Hippocampal formation (tissue), 2 donors: Measurements from ENCODE around the gene CCL4L2.
A peak's percentile ranks its signal among the peaks of the same experiment; 100 is the strongest.
"Not testable (repeated sequence)": the region's sequence is repeated elsewhere in the genome, so short reads cannot be mapped to it uniquely, and the experiment has no call there.

Experiments used
- DNase-seq, 2 donors: peaks; one replicate each; lab custom pipeline; 2025; lab: John Stamatoyannopoulos, UW

CCL4L2 gene

DNA sequence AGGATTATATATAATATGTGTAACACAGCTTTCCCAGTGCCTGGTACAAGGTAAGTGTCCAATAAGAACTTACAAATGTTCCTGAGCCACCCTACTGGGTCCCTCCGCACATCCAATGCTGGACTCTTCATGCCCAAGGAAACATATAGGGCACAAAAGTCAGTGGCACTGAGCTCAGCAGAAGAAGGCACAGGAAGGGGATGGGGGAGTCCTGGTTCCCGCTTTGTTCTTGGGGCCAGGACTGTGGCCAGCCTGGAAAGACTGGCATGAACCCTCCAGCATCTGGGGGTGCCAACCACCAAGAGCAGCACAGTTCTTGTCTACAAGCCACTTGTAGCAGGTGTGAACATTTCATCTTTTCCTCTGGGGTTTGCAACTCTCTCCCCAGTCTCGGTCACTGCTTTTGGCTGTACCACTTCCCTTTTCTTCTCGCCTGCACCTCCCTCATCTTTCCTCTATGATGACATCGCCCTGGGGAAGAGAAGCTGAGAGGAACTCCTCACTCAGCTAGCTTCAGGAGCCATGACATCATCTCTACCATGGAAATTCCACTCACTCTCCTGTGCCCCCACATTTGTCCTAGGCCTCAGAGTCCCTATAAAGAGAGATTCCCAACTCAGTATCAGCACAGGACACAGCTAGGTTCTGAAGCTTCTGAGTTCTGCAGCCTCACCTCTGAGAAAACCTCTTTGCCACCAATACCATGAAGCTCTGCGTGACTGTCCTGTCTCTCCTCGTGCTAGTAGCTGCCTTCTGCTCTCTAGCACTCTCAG is at the start of gene CCL4L2:
Gene CCL4L2 (plus strand): TSS at position 625 of the 773 bp plus-strand sequence.
- not testable (repeated sequence) for DNase-seq

DNA sequence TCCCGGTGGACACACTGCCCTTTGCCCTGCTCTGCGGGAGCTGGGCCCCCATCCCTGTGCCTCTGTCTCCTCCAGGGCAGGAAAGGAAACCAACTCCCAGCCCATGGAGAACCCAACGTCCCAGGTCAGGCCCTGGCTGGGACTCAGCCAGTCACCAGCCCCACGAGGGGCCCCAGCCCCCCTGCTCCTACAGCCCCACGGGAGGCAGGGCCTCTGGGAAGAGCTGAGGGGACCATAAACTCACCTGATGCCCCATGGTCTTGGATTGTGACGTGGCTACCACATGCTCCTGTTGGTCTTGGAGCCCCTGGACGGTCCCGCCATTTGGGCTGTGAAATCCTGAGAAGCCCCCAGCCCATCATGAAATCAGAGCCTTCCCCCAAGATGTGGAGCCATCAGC is 42.0 kb upstream of the CCL4L2 start:
- not testable (repeated sequence) for DNase-seq

DNA sequence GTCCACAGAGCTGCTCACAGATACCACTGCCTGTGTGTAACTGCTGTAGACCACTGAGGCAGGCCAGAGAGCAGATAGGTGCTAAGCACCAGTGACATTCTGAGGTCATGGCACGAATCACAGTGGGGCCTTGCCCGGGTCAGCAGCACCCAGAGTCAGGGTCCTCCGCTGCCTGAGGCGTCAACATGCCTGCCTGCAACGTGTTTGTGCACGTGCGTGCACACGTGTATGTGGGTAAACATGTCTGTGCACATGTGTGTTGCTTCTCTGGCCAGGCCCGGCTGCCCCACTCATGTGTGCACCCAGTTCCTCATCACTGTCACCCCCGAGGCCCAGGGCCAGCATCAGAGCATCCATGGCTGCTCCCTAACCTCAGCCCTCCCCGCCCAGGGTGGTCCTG is 34.3 kb upstream of the CCL4L2 start, which contains the start of gene TBC1D3B:
Gene TBC1D3B (minus strand): TSS at position 101 of the 400 bp plus-strand sequence. CDS start 1,586 bp downstream, outside the sequence.
- not testable (repeated sequence) for DNase-seq

DNA sequence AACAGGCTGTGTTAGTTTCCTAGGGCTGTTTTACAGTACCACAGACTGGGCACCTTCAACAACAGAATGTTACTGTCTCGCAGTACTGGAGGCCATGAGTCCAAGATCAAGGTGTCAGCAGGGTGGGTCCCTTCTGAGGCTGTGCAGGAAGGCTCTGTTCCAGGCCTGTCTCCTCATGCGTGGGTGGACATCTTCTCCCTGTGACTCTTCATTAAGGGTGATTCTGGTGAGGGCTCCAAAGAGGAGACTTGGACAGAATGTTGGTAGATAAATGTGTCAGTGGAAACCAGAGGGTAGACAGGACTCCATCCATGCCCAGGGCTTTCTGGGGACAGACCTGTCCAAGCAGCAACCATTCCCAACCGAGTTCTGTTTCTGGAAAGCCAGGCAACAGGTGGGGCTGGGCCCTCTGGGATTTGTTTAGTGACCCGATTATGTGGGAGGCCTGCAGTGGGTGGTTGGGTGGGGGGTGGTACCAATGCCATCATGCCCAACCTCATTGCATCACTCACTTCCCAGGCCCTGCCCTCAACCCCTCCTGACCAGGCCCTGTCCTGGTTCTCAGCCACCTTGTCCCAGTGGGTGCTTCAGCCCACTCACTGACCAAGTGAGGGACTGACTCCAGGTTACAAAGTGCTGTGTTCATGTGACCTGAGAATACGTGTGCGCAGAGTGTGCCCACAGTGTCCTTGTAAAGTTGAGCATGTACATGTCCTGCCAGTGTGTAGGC is 29.3 kb upstream of the CCL4L2 start:
- DNase-seq: not testable (repeated sequence)

DNA sequence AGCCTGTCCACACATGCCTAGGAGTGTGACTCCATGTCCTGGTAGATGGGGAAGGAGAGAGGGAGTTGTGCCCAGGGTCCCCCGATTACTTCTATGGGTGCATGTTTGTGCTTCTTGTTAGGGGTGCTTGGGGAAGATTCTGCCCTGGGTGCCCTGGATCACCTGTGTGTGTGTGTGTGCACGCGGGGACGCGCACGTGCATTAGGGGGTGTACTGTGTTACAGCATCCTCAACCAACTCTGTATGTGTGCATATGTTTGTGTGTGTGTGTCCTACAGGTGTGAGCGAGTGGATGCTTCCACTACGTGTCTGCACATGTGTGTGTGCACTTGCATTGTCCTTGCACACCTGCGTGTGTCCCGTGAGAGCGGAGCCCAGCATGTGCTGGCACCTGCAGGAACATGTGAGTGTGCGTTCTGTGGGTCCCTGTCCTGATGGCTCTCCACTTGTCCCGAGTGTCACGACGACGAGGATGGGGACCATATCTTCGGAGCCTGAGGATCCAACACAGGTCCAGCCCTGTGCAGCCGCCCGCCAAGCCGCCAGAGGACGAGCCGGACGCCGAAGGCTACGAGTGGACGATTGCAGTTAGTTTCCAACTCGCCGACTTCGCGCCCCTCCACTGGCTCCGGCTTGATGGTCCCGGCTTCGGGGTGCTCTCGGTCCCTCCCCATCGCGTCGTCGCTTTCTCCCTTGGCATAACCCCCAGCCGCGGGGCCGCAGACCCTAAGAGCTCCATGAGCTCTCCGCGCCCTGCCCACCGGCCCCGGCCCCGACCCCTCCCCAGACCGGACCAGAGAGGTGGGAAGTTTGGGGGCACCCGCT is 28.5 kb upstream of the CCL4L2 start:
- DNase-seq: no peak

DNA sequence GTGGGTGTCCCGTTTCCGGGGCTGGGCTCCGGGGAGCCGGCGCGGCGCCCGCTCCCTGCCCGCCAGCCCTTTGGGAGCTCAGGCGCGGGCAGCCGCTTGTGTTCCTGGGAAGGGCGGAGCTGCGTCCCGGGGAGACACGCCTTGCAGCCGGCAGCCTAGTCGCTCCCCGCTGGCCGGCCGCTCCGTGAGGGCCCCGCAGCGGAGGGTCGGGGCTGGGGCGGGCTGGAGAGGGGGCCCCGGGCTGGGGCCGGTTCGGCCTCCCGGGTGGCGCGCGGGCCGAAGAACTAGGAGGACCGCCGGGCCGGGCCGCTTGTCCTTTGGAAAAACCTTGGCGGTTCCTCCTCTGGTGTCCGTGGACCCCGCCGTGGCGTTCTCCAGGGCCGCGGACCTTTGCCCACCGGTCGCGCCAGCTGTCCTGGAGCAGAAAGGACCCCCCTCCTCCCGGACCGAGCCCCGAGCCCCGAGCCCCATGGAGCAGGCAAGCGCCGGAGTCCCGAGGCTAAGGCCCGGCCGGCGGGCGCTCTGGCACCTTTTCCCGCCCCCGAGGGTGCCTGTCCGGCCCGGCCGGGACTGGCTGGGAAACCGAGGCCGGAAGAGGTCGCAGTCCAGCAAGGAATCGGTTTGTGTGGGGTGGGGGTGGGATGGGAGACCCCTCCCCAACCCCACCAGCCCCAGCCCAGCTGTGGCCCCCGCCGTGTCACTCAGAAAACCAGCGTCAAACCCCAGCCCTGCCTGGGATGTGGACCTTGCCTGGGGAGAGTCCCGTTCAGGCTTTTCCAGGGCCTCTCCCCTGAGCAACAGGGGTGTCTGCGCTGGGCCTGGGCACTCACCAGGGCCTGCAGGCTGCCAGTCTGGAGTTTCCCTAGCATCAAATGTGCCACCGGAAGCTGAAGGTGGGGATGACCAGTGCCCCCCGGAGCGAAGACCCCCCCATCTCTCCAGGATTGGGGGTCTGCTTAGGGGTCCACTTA is 27.6 kb upstream of the CCL4L2 start:
- DNase-seq: peak in 1 of 2 donors; percentile 16

DNA sequence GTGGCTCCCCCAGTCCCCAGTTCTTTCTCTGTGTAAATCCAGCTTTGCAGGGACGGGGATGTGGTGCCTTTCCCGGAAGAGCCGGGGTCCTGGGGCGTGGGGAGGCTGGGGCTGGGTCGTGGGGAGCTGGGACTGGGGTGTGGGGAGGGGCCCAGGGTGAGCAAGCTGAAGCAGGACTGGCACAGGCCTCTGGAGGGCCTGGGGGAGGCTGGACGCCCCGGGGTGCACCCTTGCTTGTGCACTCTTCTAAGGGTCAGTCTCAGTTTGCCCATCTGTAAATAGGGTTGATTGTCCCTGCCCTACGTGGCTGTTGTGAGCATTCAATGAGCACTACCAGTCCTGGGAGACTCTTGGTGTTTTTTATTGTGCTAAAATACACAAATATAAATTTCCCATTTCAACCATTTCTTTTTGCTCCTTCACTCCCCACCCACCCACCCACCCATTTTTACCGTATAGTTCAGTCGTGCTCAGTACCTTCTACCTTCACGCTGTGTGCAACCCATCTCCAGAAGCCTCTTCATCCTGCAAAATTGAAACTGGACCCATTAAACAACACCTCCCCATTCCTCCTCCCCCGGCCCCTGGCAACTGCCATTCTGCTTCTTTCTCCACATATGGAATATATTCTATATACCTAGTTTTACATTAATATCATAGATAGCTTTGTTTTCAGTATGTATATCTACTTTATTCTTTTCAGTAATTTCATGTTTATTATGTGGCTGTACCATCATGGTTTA is 26.7 kb upstream of the CCL4L2 start:
- DNase-seq: no peak

DNA sequence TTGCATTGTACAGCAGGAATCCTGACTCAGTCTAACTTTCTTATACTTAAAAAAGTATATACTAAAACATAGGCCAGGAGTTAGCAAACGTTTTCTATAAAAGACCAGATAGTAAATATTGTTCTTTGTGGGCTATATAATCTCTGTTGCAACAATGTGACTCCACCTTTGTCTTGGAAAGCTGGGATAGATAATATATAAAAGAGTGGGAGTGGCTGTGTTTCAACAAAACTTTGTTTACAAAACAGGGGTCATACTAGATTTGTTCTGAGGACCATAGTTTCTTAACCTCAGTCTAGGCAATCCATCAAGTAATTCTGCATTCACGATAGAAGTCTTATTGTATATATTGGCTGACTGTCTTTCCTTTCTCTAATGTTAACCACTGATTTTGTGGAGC is 25.4 kb upstream of the CCL4L2 start:
- no peak for DNase-seq

DNA sequence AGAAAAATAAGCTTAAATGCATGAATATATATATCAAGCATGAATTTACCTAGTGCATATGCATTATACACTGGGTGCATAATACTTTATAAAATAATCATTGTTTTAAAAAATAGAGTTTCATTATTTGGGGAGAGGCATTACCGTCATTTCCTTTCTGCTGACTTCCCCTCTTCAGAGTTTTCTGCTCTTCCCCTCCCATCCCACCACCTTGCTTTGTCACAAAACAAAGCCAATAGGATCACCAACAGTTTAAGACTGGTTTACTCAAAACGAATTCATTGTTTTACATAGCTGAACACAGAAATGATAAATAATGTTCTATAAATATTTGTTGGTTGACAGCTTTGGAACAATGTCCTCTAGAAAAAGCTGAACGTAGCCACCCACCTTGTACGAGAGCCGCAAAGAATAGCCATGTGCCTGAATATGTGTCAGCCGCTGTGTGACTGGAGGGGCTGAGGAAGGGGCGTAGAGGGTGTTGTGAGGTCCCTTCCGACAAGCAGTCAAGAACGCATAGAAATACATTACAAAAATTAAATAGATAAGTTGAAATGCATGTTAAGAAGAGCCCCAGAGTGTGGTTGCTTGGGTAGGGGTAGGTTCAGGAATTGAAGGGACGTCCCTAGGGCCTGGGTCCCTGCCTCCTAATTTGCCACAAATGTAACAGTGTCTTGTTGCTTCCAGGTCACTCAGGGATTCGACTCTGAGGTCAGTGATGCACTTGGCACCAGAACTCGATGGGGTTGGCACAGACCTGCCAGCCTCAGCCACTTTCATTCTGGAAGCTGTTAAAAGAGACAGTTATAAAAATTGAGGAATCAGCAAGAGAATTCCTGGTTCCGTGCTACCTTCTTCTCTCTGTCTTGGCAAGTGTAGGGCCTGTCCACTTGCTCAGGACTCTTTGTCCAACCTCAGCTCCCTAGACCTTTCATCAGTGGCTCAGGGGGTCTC is 23.8 kb upstream of the CCL4L2 start:
- DNase-seq: not testable (repeated sequence)

DNA sequence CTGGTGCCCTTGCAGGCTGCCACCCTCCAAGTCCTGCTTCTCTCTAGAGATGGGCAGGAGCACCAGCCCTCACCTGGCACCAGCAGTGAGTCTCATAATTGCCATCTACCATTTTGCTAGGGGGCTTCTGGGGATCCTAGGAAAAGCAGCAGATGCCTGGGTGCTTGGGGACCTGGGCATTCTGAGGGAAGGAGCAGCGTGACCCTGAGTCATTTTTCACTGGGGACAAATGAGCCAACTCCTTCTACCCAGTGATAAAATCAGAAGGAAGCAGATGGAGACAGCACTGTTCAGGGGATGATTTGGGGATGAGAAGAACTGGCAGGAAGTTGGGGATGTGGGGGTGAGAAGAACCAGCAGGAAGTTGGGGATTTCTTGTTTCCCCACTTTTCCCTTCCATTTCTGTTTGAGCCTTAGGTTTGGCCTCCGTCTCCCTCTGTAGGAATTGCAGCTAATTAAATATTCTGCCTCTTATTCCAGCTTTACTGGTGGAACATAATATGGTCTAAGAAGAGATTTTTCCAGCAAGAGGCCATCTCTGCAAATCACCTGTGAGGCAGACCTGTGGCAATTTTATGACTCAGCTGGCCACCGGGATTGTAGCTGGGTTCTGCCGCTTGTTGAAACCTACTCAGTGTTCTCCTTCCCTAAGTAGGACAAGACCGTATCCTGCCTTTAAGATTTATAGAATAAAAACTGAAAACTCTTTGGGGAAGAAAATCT is 22.8 kb upstream of the CCL4L2 start:
- not testable (repeated sequence) for DNase-seq

DNA sequence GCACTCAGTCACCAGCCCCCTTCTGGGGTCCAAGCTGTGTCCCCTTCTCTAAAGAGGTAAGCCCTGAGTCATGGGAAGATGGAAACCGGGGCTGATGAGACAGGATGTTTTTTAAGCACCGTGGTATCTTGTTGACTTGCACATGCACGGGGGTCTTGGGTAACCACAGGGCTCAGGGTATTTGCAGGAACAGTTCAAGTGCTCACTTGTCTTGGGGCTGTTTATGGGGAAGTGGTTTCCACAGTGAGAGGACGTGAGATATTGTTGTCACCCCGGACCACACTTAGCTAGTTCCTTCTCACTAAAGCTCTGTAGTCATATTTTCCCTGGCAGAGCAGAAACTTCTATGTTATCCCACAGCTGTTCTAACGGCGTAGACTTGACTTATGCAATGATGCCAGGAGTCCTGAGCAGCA is 22.0 kb upstream of the CCL4L2 start:
- no peak for DNase-seq

DNA sequence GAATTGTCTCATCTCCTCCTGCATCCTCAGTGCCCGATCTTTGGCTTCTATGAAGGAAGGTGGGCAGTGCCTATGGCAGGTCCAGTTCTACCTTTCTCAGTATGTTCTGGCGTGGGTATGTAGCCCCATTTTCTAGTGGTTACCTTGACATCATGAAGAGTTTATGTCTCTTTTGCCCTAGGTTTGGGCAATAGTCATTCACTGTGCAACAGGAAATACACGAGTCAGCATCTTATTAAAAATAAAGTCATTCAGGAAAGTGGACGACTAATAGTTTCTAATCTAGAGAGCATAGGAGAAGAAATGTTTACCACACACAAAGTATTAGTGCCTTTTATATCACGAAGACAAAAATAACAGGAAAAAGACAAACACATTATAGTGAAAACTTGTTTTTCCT is 20.9 kb upstream of the CCL4L2 start:
- not testable (repeated sequence) for DNase-seq

DNA sequence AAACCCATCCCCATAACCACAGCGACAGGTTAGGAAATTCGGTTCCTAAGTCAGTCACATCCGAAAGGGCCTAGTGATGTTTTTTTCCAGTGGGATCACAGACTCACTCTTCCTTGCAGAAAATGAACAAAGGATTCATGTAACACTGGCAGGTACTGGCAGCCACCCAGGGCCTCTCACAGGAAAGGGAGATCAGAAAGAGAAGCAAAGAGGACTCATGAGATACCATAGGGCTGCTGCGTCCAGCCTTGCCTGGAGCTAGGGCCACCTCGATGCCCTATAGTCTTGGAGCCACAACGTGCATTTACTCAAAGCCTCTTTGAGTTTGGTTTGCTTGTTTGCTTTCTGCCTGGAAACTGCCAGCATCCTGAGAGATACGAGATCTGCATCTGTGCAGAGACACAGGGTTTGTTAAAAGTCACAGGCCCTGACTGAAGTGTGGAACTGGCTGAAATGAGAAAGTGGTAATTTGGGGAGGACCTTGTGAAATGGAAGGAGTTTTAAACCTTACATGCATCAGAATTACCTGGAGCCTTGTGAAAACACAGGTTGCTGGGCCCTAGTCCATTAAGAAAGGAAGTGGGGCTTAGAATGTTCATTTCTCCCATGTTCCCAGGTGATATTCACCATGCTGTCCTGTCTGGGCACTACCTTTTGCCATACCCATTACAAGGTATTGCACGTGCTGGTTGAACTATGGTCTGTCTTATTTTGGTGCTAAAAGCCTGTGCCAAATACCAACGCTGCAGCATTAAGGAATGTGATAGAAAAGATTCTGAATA is 20.1 kb upstream of the CCL4L2 start:
- not testable (repeated sequence) for DNase-seq

DNA sequence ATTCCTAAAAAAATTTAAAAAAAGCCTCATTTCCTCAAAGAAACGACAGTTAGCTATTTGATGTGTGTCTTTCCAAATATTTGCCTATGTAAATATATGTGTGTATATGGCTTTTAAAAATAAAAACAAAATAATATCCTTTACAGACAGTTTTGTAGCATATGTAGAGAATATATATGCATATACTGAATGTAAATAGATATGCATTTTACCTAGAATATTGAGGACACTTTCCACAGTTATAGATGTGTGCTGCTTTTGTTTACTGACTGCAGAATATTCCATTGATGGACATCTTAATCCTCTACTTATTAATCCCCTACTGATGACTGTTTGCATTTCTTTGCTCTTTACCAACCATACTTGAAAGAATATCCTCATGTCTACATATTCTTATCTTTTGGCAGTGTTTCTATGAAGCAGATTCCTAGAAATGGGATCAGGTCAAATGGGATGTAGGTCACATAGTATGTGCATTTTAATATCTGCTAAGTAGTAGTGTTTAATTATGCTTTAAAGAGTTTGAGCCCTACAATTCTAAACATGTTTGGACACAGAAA is 17.6 kb upstream of the CCL4L2 start:
- DNase-seq: no peak

DNA sequence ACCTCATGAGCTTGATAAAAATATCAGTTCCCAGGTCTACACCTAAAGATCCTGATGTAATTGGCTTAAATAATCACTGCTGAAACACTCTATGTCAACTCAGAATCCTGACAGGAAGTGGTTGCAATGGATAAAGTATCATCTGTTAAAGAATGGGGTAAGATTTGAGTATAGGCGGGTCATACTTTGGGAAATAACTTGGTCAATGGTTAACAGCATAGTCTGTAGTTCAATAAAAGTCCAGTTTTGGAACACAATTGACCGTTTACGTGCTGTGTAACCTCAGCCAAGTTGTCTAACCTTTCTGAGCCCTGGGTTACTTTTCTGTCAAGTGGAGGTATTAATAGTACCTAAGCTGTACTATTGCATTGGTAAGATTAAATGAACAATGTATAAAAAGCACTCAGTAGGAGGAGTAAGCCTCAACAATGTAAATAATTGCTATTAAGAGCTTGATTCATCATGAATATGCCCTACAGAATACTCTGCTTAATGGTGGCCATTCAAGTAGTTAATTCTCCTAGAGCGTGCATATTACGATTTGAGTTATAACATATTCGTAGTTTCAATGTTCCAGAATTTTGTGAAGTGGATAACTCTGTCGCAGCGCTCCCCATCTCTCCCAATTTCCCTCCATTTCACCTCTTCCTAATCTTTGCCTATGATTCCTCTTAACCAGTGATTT is 16.6 kb upstream of the CCL4L2 start:
- not testable (repeated sequence) for DNase-seq

DNA sequence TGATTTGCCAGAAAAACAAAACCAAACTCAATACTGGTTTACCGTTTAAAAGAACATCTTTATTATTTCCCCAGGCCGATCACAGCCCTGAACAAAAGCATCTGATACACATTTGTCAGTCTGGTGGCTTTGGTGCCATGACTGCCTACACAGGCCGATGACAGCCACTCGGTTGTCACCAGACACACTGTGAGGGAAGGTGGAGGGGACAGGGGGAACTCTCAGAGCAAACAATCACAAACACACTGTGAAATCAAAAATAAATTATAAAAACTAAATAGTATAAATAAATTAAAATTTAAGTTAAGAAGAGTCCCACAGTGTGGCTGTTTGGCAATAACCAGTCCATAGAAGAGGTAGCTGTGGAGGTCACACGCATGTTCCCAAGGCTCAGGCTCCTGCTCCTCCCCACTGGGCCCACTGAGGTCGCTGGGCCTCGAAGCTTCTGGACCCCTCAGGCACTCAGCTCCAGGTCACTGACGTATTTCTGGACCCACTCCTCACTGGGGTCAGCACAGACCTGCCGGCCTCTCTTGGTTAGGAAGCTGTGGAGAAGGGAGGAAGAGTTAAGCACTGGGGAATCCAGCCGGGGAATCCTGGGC is 15.9 kb upstream of the CCL4L2 start:
- DNase-seq: not testable (repeated sequence)
